ENCODE data around the gene CYP1A2. TPM values are rescaled to one million over a fixed set of nuclear protein-coding genes. Genes with fewer than 3 reads are reported as not detected.
"Not testable (repeated sequence)": the region's sequence is repeated elsewhere in the genome, so short reads cannot be mapped to it uniquely, and the experiment has no call there.

The CYP1A2 gene
- total and polyA plus RNA-seq, 9 donors = 0.23 TPM; not detected in 8

GRCh38 chr15:74730619-74731316 is 17.9 kb upstream of the CYP1A2 start:
- no peak for DNase-seq
- intact Hi-C loops (cut with DNase I) = no loop called here
- no peaks in the 10 kb centered on the region for H3K9me3 ChIP-seq
- no peaks in the 10 kb centered on the region for H3K36me3 ChIP-seq
- H3K4me3 ChIP-seq = no peak overlapping the region
- H3K27ac ChIP-seq = no peak overlapping the region
- TF ChIP-seq, protein P1, sequence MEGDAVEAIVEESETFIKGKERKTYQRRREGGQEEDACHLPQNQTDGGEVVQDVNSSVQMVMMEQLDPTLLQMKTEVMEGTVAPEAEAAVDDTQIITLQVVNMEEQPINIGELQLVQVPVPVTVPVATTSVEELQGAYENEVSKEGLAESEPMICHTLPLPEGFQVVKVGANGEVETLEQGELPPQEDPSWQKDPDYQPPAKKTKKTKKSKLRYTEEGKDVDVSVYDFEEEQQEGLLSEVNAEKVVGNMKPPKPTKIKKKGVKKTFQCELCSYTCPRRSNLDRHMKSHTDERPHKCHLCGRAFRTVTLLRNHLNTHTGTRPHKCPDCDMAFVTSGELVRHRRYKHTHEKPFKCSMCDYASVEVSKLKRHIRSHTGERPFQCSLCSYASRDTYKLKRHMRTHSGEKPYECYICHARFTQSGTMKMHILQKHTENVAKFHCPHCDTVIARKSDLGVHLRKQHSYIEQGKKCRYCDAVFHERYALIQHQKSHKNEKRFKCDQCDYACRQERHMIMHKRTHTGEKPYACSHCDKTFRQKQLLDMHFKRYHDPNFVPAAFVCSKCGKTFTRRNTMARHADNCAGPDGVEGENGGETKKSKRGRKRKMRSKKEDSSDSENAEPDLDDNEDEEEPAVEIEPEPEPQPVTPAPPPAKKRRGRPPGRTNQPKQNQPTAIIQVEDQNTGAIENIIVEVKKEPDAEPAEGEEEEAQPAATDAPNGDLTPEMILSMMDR (IDR thresholded peaks at IDR 0.05) = no peak
- TF ChIP-seq EP300 (IDR thresholded peaks at IDR 0.05) (no peak), POLR2A (IDR thresholded peaks at IDR 0.05) (no peak)
- no peaks in the 10 kb centered on the region for H3K27me3 ChIP-seq
- H3K4me1 ChIP-seq (ENCODE audit: insufficient read depth) = peaks cover 9% of the 10 kb centered on the region
- 64 to 65% (median 65%) methylated on average over 7 of the region's 7 CpGs for WGBS, 3 donors

GRCh38 chr15:74732846-74733245 is 15.8 kb upstream of the CYP1A2 start:
- intact Hi-C loops (cut with DNase I) = no loop called here
- DNase-seq = no peak
- Histone ChIP-seq H3K4me3 (no peak overlapping the region), H3K27me3 (no peaks in the 10 kb centered on the region), H3K9me3 (no peaks in the 10 kb centered on the region), H3K4me1 (ENCODE audit: insufficient read depth) (no peaks in the 10 kb centered on the region), H3K27ac (no peak overlapping the region), H3K36me3 (no peaks in the 10 kb centered on the region)
- 79 to 88% (median 83%) methylated on average over 5 of the region's 5 CpGs for WGBS, 3 donors
- TF ChIP-seq, protein P1 (IDR thresholded peaks at IDR 0.05) = no peak
- TF ChIP-seq EP300 (IDR thresholded peaks at IDR 0.05) (no peak), POLR2A (IDR thresholded peaks at IDR 0.05) (no peak)

GRCh38 chr15:74733269-74733668 is 15.4 kb upstream of the CYP1A2 start:
- no peak for DNase-seq
- H3K4me3 ChIP-seq = no peak overlapping the region
- H3K9me3 ChIP-seq = no peaks in the 10 kb centered on the region
- no peaks in the 10 kb centered on the region for H3K27me3 ChIP-seq
- no peaks in the 10 kb centered on the region for H3K4me1 ChIP-seq (ENCODE audit: insufficient read depth)
- H3K36me3 ChIP-seq = no peaks in the 10 kb centered on the region
- 87 to 91% (median 89%) methylated on average over 3 of the region's 3 CpGs for WGBS, 3 donors
- TF ChIP-seq, protein P1 (IDR thresholded peaks at IDR 0.05) = no peak
- TF ChIP-seq POLR2A (IDR thresholded peaks at IDR 0.05) (no peak), EP300 (IDR thresholded peaks at IDR 0.05) (no peak)
- no peak overlapping the region for H3K27ac ChIP-seq
- intact Hi-C loops (cut with DNase I) = no loop called here

- no peaks in the 10 kb centered on the region for H3K9me3 ChIP-seq
- 85 to 88% (median 86%) methylated on average over 3 of the region's 3 CpGs for WGBS, 3 donors
- no peak for DNase-seq
- intact Hi-C loops (cut with DNase I) = no loop called here
- H3K27me3 ChIP-seq = no peaks in the 10 kb centered on the region
- H3K4me1 ChIP-seq (ENCODE audit: insufficient read depth) = no peaks in the 10 kb centered on the region
- no peak overlapping the region for H3K4me3 ChIP-seq
- TF ChIP-seq POLR2A (IDR thresholded peaks at IDR 0.05) (no peak), EP300 (IDR thresholded peaks at IDR 0.05) (no peak)
- TF ChIP-seq, protein P1 (IDR thresholded peaks at IDR 0.05) = no peak
- no peaks in the 10 kb centered on the region for H3K36me3 ChIP-seq
- H3K27ac ChIP-seq = no peak overlapping the region
These were observed 13.3 kb upstream of the CYP1A2 start for GRCh38 chr15:74735305-74735704.

GRCh38 chr15:74738239-74738638 is 10.4 kb upstream of the CYP1A2 start:
- 41 to 52% (median 48%) methylated on average over 5 of the region's 5 CpGs for WGBS, 3 donors
- H3K4me3 ChIP-seq; intact Hi-C loops (cut with DNase I); H3K27me3 ChIP-seq; DNase-seq; H3K36me3 ChIP-seq; H3K9me3 ChIP-seq; H3K27ac ChIP-seq; H3K4me1 ChIP-seq (ENCODE audit: insufficient read depth): not testable (repeated sequence)

All from ovary (tissue), 9 donors.